Kidney epithelial cell (primary cell): ENCODE data around the gene GOLGA3. TPM values are rescaled to one million over a fixed set of nuclear protein-coding genes. Genes with fewer than 3 reads are reported as not detected.
A peak's percentile ranks its signal among the peaks of the same experiment; 100 is the strongest.
"Not testable (repeated sequence)": the region's sequence is repeated elsewhere in the genome, so short reads cannot be mapped to it uniquely, and the experiment has no call there.

ENCODE experiments used
- DNase-seq: peaks from one replicate; pipeline ENCODE4 v3.0.0-alpha.2; 2010; ENCODE audit warnings: low read depth
- H3K27me3 ChIP-seq: 2 replicates; pipeline ENCODE4 v1.6.0; 2011; ENCODE audit warnings: low read length; ENCODE audit not compliant: control insufficient read depth, insufficient read depth
- H3K36me3 ChIP-seq: 2 replicates; pipeline ENCODE4 v1.5.1; 2011; ENCODE audit warnings: low read length; ENCODE audit not compliant: control insufficient read depth, insufficient read depth
- H3K4me3 ChIP-seq: 2 replicates; pipeline ENCODE4 v1.5.1; 2011; ENCODE audit warnings: low read depth, mild to moderate bottlenecking, control low read depth, low read length
- CTCF ChIP-seq: IDR thresholded peaks from 2 replicates; pipeline ENCODE4 v1.5.1; 2011; ENCODE audit warnings: mild to moderate bottlenecking, moderate library complexity, low read length, control low read depth, inconsistent platforms; ENCODE audit not compliant: insufficient read depth, poor library complexity, severe bottlenecking
- total RNA-seq: library from RNA; depleted of rRNA; stranded (reverse); fragments of >200 nt; gene quantifications from 2 replicates; pipeline ENCODE4 v1.2.3, GENCODE V29; 2015

The GOLGA3 gene
- total RNA-seq, 1 donor from 2014 or later: 79.1 TPM

- Histone ChIP-seq H3K27me3 (no peaks in the 10 kb centered on the region), H3K36me3 (no peaks in the 10 kb centered on the region), H3K4me3 (no peak overlapping the region)
- DNase-seq: no peak
- no peak for TF ChIP-seq CTCF
Observed at GRCh38 chr12:132764231-132764630, 64.4 kb downstream of the GOLGA3 start.

DNA sequence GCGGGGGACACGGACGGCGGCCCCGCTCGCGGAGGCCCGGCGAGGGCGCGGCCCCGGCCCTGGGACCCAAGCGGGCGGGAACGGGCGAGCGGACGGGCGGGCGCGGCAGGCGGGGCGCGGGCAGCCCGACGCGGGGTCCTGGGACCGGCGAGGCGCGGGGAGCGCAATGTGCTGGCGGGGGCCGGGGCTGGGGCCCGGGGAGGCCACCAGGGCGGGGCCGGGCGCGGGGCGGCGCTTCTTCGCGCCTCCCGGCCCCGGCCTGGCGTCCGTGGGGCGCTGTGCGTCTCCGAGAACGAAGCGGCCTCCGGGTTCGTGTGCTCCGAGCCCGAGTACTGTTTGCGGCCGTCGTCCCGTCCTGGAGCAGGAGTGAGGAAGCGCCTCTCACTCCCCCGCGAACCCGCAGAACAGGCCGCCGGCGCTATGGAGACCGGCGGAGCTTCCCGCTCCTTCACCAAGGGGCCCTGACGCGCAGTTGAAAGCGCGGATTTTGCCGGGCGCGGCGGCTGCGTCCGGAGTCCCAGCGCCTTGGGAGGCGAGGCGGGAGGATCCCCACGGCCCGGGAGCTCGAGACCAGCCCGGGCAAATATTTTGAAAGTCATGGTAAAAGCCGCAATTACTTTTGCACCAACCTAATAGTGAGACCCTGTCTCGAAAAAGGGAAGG, 66.6 kb downstream of the GOLGA3 start:
- Histone ChIP-seq H3K36me3 (no peaks in the 10 kb centered on the region), H3K27me3 (no peaks in the 10 kb centered on the region), H3K4me3 (peak overlapping the region; percentile 92)
- DNase-seq: peak; percentile 50
- TF ChIP-seq CTCF: peak; percentile 2

DNA sequence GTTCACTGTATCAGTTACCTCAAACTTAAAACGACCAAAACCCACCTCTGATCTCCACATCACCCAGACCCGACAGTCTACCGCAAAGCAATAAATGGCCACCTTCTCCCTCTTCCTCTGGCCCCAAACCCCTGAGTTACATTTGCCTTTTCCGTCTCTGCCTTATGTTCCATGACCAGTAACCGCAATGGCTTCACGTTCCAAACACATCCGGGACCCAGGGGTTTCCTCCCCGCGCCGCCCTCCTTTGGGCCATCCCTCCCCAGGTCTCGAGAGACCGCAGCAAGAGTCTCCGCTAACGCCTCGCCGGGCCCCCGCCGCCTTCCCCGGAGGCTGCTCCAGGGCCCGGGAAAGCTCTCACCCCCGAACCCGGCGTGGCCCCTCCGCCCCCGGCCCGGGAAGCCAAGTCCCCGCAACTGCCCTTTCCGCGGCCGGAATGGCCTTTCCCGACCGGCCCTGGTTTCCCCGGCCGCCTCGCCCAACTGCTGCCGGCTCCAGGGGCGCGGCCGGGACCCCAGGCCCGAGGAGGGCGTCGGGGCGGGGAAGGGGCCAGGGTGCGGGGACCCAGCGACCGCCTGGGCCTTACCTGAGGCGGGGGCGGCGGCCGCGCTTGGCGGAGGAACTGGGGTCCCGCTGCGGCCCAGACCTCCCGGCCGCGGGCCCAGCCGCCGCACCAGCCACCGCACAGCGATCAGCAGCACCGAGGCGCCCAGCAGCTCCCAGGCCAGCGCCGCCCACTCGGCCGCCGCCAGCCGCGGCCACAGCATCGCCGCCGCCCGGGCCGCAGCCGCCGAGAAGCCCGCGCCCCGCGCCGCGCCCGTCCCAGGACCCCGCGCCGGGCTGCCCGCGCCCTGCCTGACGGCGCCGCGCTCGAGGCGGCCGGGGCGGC, 67.4 kb downstream of the GOLGA3 start, which contains the start of gene ANKLE2:
Gene ANKLE2, minus strand, starts transcription at position 801 of the 889 bp plus-strand sequence. Its CDS starts 34 bp downstream, at position 767.
- no peak for TF ChIP-seq CTCF
- DNase-seq: no peak
- peak within 1 kb of the TSS; percentile 92 for H3K4me3 ChIP-seq

DNA sequence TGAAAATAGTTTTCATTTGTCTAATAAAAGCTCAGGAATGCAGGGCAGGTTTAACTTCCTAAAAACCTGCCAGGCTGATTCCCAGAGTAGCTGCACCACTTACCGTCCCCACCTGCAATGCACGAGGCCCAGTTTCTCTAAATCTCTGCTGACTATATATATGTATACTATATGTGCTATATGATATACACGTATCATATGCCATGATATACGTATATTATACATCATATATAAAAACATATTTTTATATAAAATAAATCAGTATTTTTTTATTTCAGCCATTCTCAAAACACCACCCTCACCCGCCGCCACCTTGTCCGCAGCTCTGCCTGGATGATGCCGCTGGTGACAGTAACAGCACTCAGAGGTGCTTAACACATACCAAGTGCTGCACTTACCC, 69.3 kb downstream of the GOLGA3 start:
- Histone ChIP-seq H3K4me3 (peak overlapping the region; percentile 6), H3K36me3 (peaks cover 2% of the 10 kb centered on the region), H3K27me3 (no peaks in the 10 kb centered on the region)
- no peak for TF ChIP-seq CTCF
- DNase-seq: no peak

More for the DNA sequence above, 67.4 kb downstream of the GOLGA3 start, which contains the start of gene ANKLE2:
- no peaks in the 10 kb centered on the region for H3K27me3 ChIP-seq
- no peaks in the 10 kb centered on the region for H3K36me3 ChIP-seq

- H3K4me3 ChIP-seq, H3K27me3 ChIP-seq, H3K36me3 ChIP-seq, DNase-seq: not testable (repeated sequence)
Observed at GRCh38 chr12:132758825-132759224, 69.8 kb downstream of the GOLGA3 start.

DNA sequence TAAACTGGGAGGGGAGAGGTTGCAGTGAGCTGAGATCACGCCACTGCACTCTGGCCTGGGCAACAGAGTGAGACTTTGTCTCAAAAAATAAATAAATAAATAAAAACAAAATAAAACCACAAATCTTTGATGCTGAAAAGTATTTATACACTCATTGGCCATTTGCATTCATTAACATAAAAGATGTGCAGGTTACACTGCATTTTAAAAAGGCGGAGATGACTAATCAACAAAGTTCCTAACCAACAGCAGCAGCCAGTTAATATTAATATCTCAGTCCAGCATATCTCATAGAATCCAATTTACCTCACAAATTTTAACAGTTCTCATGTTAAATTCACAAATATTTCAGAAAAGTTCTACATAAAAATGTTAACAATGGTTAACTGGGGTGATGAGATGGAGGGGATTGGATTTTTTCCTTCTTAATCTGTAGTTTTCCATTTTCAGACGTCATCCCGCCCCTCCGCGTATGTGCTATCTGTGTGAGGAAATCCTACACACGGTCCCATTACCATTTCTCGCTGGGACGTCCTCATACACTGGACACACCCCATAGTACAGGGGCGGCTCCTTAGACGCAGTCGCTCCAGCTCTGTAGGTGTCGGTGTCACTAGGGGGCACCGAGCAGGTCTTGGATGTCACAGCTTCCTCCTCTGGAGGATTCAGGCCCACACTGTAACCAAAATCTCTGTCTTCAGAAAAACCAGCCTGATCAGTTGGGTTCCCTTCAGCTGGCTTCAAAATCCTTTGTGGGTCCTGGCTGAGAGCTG, 74.3 kb downstream of the GOLGA3 start:
- Histone ChIP-seq H3K36me3 (peaks cover 5% of the 10 kb centered on the region), H3K27me3 (no peaks in the 10 kb centered on the region), H3K4me3 (no peak overlapping the region)
- no peak for DNase-seq
- TF ChIP-seq CTCF: no peak

- not testable (repeated sequence) for DNase-seq, H3K27me3 ChIP-seq, H3K4me3 ChIP-seq, H3K36me3 ChIP-seq
Observed at GRCh38 chr12:132753670-132754069, 75.0 kb downstream of the GOLGA3 start.
